HS-5 (cell line): ENCODE results near the gene EPB41L2.
"Not testable (repeated sequence)": the region's sequence is repeated elsewhere in the genome, so short reads cannot be mapped to it uniquely, and the experiment has no call there.

Experiments used
- DNase-seq: peaks from one replicate; pipeline ENCODE4 v3.0.0-alpha.2; 2012; ENCODE audit warnings: low read depth

Gene EPB41L2

GRCh38 chr6:130945401-130945919, 117.6 kb downstream of the EPB41L2 start:
- no peak for DNase-seq

DNA sequence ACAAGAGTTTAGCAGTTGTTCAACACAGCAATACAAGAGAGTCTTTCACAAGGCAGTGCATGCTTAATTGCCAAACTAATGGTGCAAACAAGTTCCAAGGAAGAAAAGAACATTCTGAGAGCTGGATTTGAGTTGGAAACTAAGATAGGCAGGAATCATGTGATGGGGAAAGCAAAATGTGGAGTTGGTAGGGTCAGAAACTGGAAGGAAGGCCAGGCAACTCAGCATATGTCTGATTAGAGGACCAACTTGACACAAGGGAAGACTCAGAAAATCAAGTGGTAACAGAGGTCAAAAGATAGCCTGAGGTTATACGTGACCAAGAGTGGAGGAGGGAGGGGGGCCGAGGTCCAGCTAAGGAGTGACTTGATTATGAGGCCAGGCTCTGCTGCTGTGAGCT, 118.6 kb downstream of the EPB41L2 start:
- no peak for DNase-seq

- no peak for DNase-seq
These were observed 119.3 kb downstream of the EPB41L2 start for GRCh38 chr6:130943738-130944137.

GRCh38 chr6:130942752-130943151, 120.3 kb downstream of the EPB41L2 start:
- DNase-seq = not testable (repeated sequence)

GRCh38 chr6:130937942-130938604, 125.0 kb downstream of the EPB41L2 start:
- DNase-seq = no peak

DNA sequence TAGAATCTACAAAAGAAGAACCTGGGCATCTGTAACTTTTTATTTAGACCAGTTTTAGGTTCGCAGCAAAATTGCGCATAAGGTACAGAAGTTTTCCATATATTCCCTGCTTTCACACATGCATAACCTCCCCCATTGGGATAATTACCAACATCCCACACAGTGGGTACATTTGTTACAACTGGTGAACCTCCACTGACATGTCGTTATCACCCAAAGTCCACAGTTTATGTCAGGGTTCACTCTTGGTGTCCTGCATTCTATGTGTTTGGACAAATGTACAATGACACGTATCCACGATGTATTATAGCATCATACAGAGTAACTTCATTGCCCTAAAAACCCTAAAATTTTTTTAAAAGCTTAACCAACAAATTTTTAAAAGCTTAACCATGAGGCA, 126.1 kb downstream of the EPB41L2 start:
- DNase-seq = no peak

- no peak for DNase-seq
These were observed 127.1 kb downstream of the EPB41L2 start for GRCh38 chr6:130935978-130936377.

DNA sequence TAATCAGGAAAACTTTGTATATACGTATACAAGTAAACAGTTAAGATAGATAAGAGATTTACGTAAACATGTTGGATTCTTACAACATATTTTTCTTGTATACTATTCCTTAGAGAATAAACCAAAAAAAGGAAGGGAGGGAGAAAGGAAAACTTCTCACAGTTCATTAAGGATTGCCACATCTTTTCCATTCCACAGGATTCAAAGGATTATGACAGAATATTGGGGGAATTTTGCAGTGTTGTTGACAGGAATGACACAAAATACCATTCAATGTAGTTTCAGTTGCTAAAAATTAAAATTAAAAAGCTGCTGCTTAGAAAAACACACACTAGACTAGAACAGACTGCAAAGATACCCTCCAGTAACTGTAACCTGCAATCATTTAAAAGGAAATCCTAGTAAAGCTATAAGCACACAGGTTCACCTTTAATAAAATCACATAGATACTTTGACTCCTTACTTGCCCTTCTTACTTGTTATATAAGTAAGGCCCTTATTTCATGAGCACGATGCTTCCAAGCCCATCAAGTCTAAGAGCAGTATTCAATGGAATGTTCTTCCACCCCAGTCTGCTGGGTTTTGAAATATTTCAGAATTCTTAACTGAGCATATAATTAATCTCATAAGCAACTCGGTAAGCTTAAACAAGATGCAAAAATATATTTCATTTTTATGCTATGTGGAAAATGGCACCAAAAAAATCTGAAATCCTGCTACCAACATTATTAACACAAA, 128.0 kb downstream of the EPB41L2 start:
- no peak for DNase-seq

DNA sequence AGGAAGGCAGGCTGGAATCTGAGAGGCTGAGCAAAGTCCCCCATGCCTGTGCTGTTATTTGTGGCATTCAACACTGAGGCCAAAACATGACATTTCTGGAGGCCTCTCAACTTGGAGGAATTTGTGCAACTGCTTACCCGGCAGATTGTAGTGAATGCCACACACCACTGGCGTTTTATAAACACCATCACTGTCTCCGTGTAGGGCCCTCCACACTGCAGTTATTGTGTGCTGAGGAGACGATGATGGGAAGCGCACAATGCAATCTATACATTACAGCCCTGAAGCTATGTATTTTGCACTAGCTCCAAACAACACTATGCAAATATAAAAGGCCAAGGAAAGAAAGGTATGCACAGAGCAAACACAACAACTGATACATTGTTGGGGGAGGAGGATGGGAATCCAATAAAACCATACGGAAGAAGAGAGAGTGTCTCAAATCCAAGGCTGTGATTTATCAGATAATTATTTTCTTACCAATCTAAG, 129.3 kb downstream of the EPB41L2 start:
- no peak for DNase-seq

DNA sequence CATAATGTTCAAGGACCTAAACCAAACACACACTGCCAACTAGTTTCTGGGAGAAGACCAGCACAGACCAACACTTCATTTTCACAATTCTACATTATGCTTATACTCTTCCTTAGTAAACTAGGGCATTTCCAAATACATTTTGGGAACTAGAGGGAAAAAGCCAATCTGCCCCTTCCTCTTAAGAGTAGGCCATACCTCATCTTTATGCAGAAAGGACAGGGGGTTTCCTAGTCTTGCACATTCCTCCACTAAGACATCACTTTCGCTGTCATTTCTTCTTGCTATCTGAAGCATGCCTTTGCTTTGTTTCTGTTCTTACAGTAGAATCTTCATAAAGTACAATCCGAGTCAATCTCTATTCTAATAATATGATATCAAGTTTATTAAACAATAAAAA, 130.1 kb downstream of the EPB41L2 start:
- DNase-seq = no peak

GRCh38 chr6:130932438-130932837, 130.6 kb downstream of the EPB41L2 start:
- DNase-seq = no peak

GRCh38 chr6:130931683-130932082, 131.4 kb downstream of the EPB41L2 start:
- DNase-seq = no peak

DNA sequence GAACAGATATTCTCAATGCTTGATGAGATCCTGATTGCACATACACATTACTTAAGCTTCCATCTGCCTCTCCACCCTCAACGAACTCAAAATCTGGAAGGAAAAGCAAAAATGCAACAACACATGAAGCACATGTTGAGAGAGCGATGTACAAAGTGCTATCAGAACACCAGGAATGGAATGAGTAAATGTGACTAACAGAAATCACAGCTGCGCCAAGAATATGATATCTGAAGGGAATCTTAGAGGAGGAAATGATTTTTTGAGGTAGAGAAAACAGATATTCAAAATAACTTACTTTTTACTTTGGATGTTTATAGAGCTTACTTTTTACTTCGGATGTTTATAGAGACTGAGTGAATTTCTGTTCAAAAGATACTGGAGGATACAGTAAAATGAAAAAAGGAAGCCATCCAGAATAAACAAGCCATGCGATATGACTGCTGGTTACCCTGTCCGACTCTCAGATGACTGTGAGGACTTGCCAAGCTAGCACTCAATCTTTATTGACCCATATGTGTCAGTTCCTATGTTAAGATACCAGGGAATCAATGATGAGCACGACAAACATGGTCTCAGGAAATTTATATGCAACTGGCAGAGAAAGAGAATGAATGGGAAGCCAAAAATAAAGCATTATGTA, 133.9 kb downstream of the EPB41L2 start:
- DNase-seq = no peak

GRCh38 chr6:130928158-130928912, 134.7 kb downstream of the EPB41L2 start:
- no peak for DNase-seq

GRCh38 chr6:130927305-130927704, 135.7 kb downstream of the EPB41L2 start:
- DNase-seq = no peak

DNA sequence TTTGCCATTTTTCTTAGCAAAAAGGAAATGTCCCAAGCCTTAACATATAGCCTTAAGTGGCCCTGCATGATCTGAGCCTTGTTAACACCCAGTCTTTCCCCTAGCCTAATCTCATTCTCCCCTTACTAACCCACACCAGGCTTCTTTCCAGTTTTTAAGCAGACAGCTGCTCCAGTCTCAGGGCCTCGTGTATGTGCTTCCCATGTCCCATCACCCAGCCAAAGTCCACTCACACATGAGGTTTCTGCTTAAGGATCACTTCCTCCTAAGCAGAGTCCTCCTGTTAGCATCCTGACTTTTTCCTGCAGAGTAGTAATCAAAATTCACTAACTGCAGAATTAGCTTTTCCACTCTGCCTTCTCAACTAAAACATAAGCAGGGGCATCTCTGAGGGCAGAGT, 139.7 kb downstream of the EPB41L2 start:
- DNase-seq = no peak

DNA sequence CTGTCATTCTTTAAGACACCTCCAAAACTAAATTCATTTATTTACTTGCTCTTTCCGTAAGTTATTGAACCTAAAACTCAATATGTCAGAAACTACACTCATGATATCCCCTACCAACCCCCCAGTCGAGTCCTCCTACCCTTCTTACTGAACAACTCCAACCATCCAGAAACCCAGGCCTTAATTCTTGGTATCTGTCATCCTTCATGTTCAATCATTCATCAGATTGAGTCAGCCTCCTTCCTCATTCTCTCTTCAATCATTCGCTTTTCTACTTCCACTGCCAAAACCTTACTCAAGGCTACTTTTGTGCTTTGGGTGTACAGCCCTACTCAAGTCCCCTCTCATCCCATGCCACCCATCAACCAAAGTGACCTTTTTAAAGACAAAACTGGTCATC, 140.1 kb downstream of the EPB41L2 start:
- no peak for DNase-seq

DNA sequence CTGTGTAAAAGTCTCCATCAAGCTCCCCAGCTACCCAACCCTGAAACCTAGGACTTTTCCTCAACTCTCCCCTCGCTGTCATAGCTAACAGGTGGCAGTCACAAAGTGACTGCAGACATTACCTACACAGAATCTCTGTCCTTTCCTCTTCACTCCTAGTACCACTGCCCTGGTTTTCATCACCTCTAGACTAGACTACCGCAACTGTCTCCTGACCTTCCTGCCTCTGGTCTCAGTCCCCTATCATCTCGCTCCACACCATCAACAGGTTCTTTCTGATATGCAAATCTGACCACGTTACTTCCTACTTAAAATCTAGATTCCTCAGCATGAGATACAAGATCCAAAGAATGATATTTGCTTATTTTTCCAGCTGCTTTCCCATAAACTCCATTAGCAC, 142.1 kb downstream of the EPB41L2 start:
- DNase-seq = no peak

DNA sequence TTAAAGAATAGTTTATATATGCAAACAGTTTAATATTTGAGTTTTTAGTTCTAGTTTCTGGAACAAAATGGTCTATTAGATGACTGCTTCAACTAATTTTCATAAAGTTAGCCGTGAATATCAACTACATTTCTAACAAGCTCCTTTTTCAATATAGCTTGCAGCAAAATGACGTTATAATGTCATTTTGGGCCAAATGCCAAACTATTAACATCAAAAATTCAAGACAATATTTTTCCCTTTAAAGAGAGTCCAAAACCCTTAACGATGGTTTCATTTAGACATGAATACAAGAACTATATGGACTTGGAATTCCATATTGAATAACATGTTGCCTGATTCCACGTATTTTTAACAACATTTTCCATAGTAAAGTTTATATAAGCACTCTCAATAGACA, 144.9 kb downstream of the EPB41L2 start:
- no peak for DNase-seq

DNA sequence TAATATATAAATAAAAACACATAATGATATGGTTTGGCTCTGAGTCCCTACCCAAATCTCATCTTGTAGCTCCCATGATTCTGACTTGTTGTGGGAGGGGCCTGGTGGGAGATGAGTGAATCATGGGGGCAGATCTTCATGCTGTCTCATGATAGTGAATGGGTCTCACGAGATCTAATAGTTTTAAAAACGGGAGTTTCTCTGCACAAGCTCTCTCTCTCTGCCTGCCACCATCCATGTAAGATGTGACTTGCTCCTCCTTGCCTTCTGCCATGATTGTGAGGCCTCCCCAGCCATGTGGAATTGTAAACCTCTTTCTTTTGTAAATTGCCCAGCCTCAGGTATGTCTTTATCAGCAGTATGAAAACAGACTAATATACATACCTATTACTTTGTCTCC, 147.4 kb downstream of the EPB41L2 start:
- DNase-seq = not testable (repeated sequence)

DNA sequence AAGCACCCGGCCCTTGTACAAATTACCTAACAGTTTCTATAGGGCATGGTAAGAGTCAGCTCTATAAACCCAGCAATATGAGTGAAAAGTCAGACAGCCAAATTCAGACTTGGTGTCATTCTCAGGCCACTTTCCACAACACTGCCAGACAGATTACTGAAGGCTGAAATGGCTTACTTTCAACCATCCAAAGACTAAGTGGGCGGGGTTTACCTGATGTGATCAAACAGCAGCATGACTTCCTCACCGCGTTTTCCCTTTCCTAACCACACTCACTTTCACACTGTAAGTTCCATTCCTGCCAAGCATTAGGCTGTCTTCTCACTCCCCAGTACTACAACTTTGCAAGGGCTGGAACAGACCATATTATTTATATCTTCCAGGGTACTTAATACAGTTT, 149.9 kb downstream of the EPB41L2 start:
- DNase-seq = no peak

GRCh38 chr6:130912434-130912833, 150.6 kb downstream of the EPB41L2 start:
- DNase-seq = no peak
